CD4-positive, alpha-beta memory T cell (primary cell): ENCODE measurements around the gene TWIST1. TPM values are rescaled to one million over a fixed set of nuclear protein-coding genes. Genes with fewer than 3 reads are reported as not detected.

Experiments
- CTCF ChIA-PET: fragments of 350-600 bp; sonication (Branson Sonifier 250); formaldehyde crosslinking; loops from one replicate; lab custom pipeline; 2021; ENCODE audit warnings: inconsistent platforms; ENCODE audit not compliant: partially characterized antibody; lab: Charles Lee
- POLR2A ChIA-PET: fragments of 350-600 bp; sonication (Branson Sonifier 250); formaldehyde crosslinking; loops from one replicate; lab custom pipeline; 2021; ENCODE audit not compliant: partially characterized antibody; lab: Charles Lee
- DNase-seq, 5 donors: peaks; one replicate each; pipeline versions ENCODE4 v3.0.0 to v3.0.0-alpha.2; 2020 to 2022; ENCODE audit warnings: mixed read lengths in 1 of 5
- H3K27ac ChIP-seq: one replicate; pipeline ENCODE4 v1.7.0; 2013; ENCODE audit warnings: low read depth, low read length
- H3K27me3 ChIP-seq: 2 replicates; pipeline ENCODE4 v1.7.0; 2013; ENCODE audit warnings: mild to moderate bottlenecking, low read length, moderate library complexity; ENCODE audit not compliant: insufficient read depth
- H3K36me3 ChIP-seq: 2 replicates; pipeline ENCODE4 v1.7.0; 2013; ENCODE audit warnings: mild to moderate bottlenecking, low read length, moderate library complexity; ENCODE audit not compliant: insufficient read depth
- H3K4me1 ChIP-seq: 2 replicates; pipeline ENCODE4 v1.7.0; 2013; ENCODE audit warnings: mild to moderate bottlenecking, low read length, moderate library complexity; ENCODE audit not compliant: insufficient read depth
- H3K4me3 ChIP-seq, 2 donors: one replicate each; pipeline ENCODE4 v1.7.0; 2013; ENCODE audit warnings: low read length in 2 of 2, mild to moderate bottlenecking in 1 of 2
- H3K9me3 ChIP-seq, 2 donors: one replicate each; pipeline ENCODE4 v1.7.0; 2013; ENCODE audit warnings: low read length in 2 of 2, control low read depth in 1 of 2; ENCODE audit not compliant: control insufficient read depth in 1 of 2
- H3K27ac Mint-ChIP-seq, 7 donors: one replicate each; pipeline ENCODE4 v1.8.0; 2020 to 2021; ENCODE audit warnings: mixed read lengths in 7 of 7, mild to moderate bottlenecking in 6 of 7, inconsistent platforms in 3 of 7, moderate library complexity in 3 of 7
- H3K27me3 Mint-ChIP-seq, 2 donors: one replicate each; pipeline ENCODE4 v1.8.0; 2020 to 2021; ENCODE audit warnings: mixed read lengths in 2 of 2
- H3K36me3 Mint-ChIP-seq, 2 donors: one replicate each; pipeline ENCODE4 v1.8.0; 2020 to 2021; ENCODE audit warnings: mixed read lengths in 2 of 2, inconsistent platforms in 1 of 2, mild to moderate bottlenecking in 1 of 2
- H3K4me1 Mint-ChIP-seq, 4 donors: one replicate each; pipeline ENCODE4 v1.8.0; 2020 to 2021; ENCODE audit warnings: mixed read lengths in 4 of 4, mild to moderate bottlenecking in 1 of 4
- H3K4me3 Mint-ChIP-seq, 8 donors: one replicate each; pipeline ENCODE4 v1.8.0; 2020 to 2021; ENCODE audit warnings: mixed read lengths in 8 of 8, mild to moderate bottlenecking in 7 of 8, moderate library complexity in 6 of 8, inconsistent platforms in 3 of 8
- H3K9me3 Mint-ChIP-seq, 8 donors: one replicate each; pipeline ENCODE4 v1.8.0; 2020 to 2021; ENCODE audit warnings: mixed read lengths in 8 of 8, mild to moderate bottlenecking in 5 of 8, inconsistent platforms in 3 of 8, moderate library complexity in 1 of 8
- intact Hi-C: fragments of 100-400 bp; cut with micrococcal nuclease; formaldehyde crosslinking; loops from one replicate; pipeline ENCODE4 v1.15.1; 2023
- polyA plus RNA-seq, 2 donors: library from polyadenylated mRNA; unstranded; fragments of 300-500 nt; fragmentation: Illumina TruSeq; gene quantifications; one replicate each; pipeline ENCODE4 v1.2.3, GENCODE V29; 2021
- total RNA-seq, 2 experiments: library from RNA; stranded (reverse); gene quantifications; one replicate each; pipeline ENCODE4 v1.2.3, GENCODE V29; 2021

TWIST1 gene
- total and polyA plus RNA-seq, 4 experiments from 2014 or later: not detected

GRCh38 chr7:19118636-19119371 is 1.4 kb upstream of the TWIST1 start:
- H3K4me3 Mint-ChIP-seq: no peak overlapping the region
- no peaks in the 10 kb centered on the region for H3K36me3 ChIP-seq
- H3K27me3 ChIP-seq: peaks cover 7% of the 10 kb centered on the region
- peaks cover 19 to 24% of the 10 kb centered on the region in 2 donors for H3K27me3 Mint-ChIP-seq
- peaks cover 0 to 2% (median under 1%) of the 10 kb centered on the region in 4 donors for H3K4me1 Mint-ChIP-seq
- H3K9me3 ChIP-seq: no peaks in the 10 kb centered on the region
- no peaks in the 10 kb centered on the region for H3K4me1 ChIP-seq
- H3K27ac ChIP-seq: no peak overlapping the region
- DNase-seq: no peak
- CTCF ChIA-PET: no interaction called here
- POLR2A ChIA-PET: no interaction called here
- no peak overlapping the region for H3K27ac Mint-ChIP-seq
- no peaks in the 10 kb centered on the region for H3K36me3 Mint-ChIP-seq
- peaks cover 0 to 15% (median 4%) of the 10 kb centered on the region in 8 donors for H3K9me3 Mint-ChIP-seq
- intact Hi-C loops: no loop called here
- no peak overlapping the region for H3K4me3 ChIP-seq

- H3K27ac Mint-ChIP-seq: no peak overlapping the region
- Histone ChIP-seq H3K4me3 (no peak overlapping the region), H3K9me3 (no peaks in the 10 kb centered on the region), H3K27ac (no peak overlapping the region), H3K36me3 (no peaks in the 10 kb centered on the region), H3K27me3 (peaks cover 11% of the 10 kb centered on the region), H3K4me1 (no peaks in the 10 kb centered on the region)
- H3K4me1 Mint-ChIP-seq: peaks cover 0 to 2% (median under 1%) of the 10 kb centered on the region in 4 donors
- POLR2A ChIA-PET: no interaction called here
- CTCF ChIA-PET: no interaction called here
- no peak for DNase-seq
- peaks cover 20 to 27% of the 10 kb centered on the region in 2 donors for H3K27me3 Mint-ChIP-seq
- intact Hi-C loops: no loop called here
- no peaks in the 10 kb centered on the region for H3K36me3 Mint-ChIP-seq
- H3K9me3 Mint-ChIP-seq: peaks cover 0 to 10% (median 3%) of the 10 kb centered on the region in 8 donors
- H3K4me3 Mint-ChIP-seq: no peak overlapping the region
Observed at GRCh38 chr7:19117870-19118608, 603 bp upstream of the TWIST1 start.

- Mint-ChIP-seq H3K9me3 (peaks cover 0 to 15% (median 6%) of the 10 kb centered on the region in 8 donors), H3K27ac (no peak overlapping the region), H3K36me3 (no peaks in the 10 kb centered on the region), H3K4me1 (peaks cover 0 to 2% (median under 1%) of the 10 kb centered on the region in 4 donors), H3K4me3 (peak overlapping the region in 5 of 8 donors; percentile 11 to 70 (median 40)), H3K27me3 (peaks cover 25 to 36% of the 10 kb centered on the region in 2 donors)
- intact Hi-C loops: no loop called here
- Histone ChIP-seq H3K36me3 (no peaks in the 10 kb centered on the region), H3K27ac (no peak overlapping the region), H3K27me3 (peaks cover 23% of the 10 kb centered on the region), H3K9me3 (no peaks in the 10 kb centered on the region), H3K4me1 (no peaks in the 10 kb centered on the region), H3K4me3 (no peak overlapping the region)
- POLR2A ChIA-PET: no interaction called here
- CTCF ChIA-PET: no interaction called here
- DNase-seq: no peak
Observed at GRCh38 chr7:19116121-19117090, 1.0 kb downstream of the TWIST1 start.

- H3K27me3 ChIP-seq: peaks cover 32% of the 10 kb centered on the region
- CTCF ChIA-PET: no interaction called here
- POLR2A ChIA-PET: no interaction called here
- H3K4me3 ChIP-seq: no peak overlapping the region
- H3K27ac ChIP-seq: no peak overlapping the region
- Mint-ChIP-seq H3K4me3 (no peak overlapping the region), H3K27me3 (peaks cover 35 to 42% of the 10 kb centered on the region in 2 donors), H3K27ac (no peak overlapping the region), H3K36me3 (no peaks in the 10 kb centered on the region), H3K4me1 (peaks cover 0 to 2% (median under 1%) of the 10 kb centered on the region in 4 donors), H3K9me3 (peaks cover 0 to 20% (median 10%) of the 10 kb centered on the region in 8 donors)
- H3K9me3 ChIP-seq: no peaks in the 10 kb centered on the region
- no peaks in the 10 kb centered on the region for H3K4me1 ChIP-seq
- no peak for DNase-seq
- no peaks in the 10 kb centered on the region for H3K36me3 ChIP-seq
- intact Hi-C loops: no loop called here
Observed at GRCh38 chr7:19114551-19114855, 2.9 kb downstream of the TWIST1 start.

DNA sequence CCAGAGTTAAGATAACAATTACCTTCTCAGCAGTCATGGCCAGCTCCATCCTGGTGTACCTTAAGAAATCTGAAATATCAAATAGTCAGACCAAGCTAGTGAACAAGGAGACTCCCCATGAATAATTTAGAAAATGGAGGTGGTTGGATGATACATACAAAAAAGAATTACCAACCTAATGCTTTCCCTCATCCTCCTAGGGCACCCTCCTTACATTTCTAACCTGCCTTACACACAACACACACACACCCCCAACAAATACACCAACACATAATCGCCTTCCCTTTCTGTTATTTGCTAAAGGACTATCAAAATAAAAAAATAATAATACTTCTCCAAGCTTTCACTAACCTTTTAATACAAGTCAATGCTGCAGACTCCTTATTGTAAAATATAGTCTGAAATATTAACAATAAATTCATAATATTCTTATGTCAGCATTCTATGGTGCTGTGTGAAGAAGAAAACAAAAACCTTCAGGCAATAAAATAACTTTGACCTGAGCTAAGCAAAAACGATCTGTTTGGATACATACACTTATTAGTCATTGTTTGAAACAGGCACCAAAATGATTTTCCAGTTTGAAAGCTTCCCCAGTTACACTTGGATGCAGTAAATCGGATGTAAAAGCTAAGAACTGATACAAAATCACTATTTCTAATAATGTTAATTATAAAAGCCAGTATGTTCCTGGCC is 3.4 kb downstream of the TWIST1 start:
- peaks cover 0 to 25% (median 11%) of the 10 kb centered on the region in 8 donors for H3K9me3 Mint-ChIP-seq
- H3K36me3 Mint-ChIP-seq: no peaks in the 10 kb centered on the region
- Histone ChIP-seq H3K36me3 (no peaks in the 10 kb centered on the region), H3K4me3 (no peak overlapping the region), H3K27me3 (peaks cover 32% of the 10 kb centered on the region), H3K27ac (no peak overlapping the region), H3K9me3 (no peaks in the 10 kb centered on the region), H3K4me1 (no peaks in the 10 kb centered on the region)
- no peak overlapping the region for H3K4me3 Mint-ChIP-seq
- ChIA-PET POLR2A (no interaction called here), CTCF (no interaction called here)
- DNase-seq: no peak
- peaks cover 0 to 2% (median under 1%) of the 10 kb centered on the region in 4 donors for H3K4me1 Mint-ChIP-seq
- intact Hi-C loops: no loop called here
- no peak overlapping the region for H3K27ac Mint-ChIP-seq
- peaks cover 36 to 45% of the 10 kb centered on the region in 2 donors for H3K27me3 Mint-ChIP-seq

GRCh38 chr7:19113002-19113350 is 4.5 kb downstream of the TWIST1 start:
- no peaks in the 10 kb centered on the region for H3K36me3 ChIP-seq
- peaks cover 0 to 4% of the 10 kb centered on the region in 2 donors for H3K36me3 Mint-ChIP-seq
- ChIA-PET CTCF (no interaction called here), POLR2A (no interaction called here)
- H3K27ac Mint-ChIP-seq: no peak overlapping the region
- no peaks in the 10 kb centered on the region for H3K9me3 ChIP-seq
- peaks cover 38% of the 10 kb centered on the region for H3K27me3 ChIP-seq
- no peak for DNase-seq
- intact Hi-C loops: no loop called here
- peaks cover 0 to 29% (median 15%) of the 10 kb centered on the region in 8 donors for H3K9me3 Mint-ChIP-seq
- H3K4me1 Mint-ChIP-seq: peaks cover 0 to 2% (median under 1%) of the 10 kb centered on the region in 4 donors
- H3K4me3 ChIP-seq: no peak overlapping the region
- no peaks in the 10 kb centered on the region for H3K4me1 ChIP-seq
- no peak overlapping the region for H3K27ac ChIP-seq
- peaks cover 40 to 50% of the 10 kb centered on the region in 2 donors for H3K27me3 Mint-ChIP-seq
- H3K4me3 Mint-ChIP-seq: no peak overlapping the region
